Ishikawa (cell line): ENCODE measurements around the gene ANKRD13A.

Source experiments
- CEBPB ChIP-seq: IDR thresholded peaks from 2 replicates; pipeline ENCODE4 v1.6.1; 2012
- EGR1 ChIP-seq: IDR thresholded peaks from 2 replicates; pipeline ENCODE4 v1.6.1; 2012
- EP300 ChIP-seq: IDR thresholded peaks from 2 replicates; pipeline ENCODE4 v1.6.1; 2012; ENCODE audit warnings: borderline replicate concordance
- FOXM1 ChIP-seq: IDR thresholded peaks from 2 replicates; pipeline ENCODE4 v1.6.1; 2012; ENCODE audit warnings: low read depth, borderline replicate concordance
- MAX ChIP-seq: IDR thresholded peaks from 2 replicates; pipeline ENCODE4 v1.6.1; 2012
- RAD21 ChIP-seq: IDR thresholded peaks from 2 replicates; pipeline ENCODE4 v1.6.1; 2012; ENCODE audit warnings: low read depth
- REST ChIP-seq: IDR thresholded peaks from 2 replicates; pipeline ENCODE4 v1.6.1; 2012; ENCODE audit warnings: low read depth, mild to moderate bottlenecking
- TAF1 ChIP-seq: IDR thresholded peaks from 2 replicates; pipeline ENCODE4 v1.6.1; 2012; ENCODE audit warnings: low read depth, mild to moderate bottlenecking
- TCF12 ChIP-seq: IDR thresholded peaks from 2 replicates; pipeline ENCODE4 v1.6.1; 2012; ENCODE audit warnings: low read depth
- YY1 ChIP-seq: IDR thresholded peaks from 2 replicates; pipeline ENCODE4 v1.6.1; 2012; ENCODE audit warnings: low read depth

GRCh38 chr12:110080410-110080809 is 81.2 kb downstream of the ANKRD13A start:
- TF ChIP-seq RAD21 (no peak), YY1 (no peak), TAF1 (no peak), EGR1 (no peak), EP300 (no peak), MAX (no peak), REST (no peak), FOXM1 (no peak), TCF12 (no peak), CEBPB (no peak)
